GM12874 (cell line): ENCODE measurements around the gene RPS6KL1.

Source experiments
- TF ChIP-seq, protein P1 (sequence below): IDR thresholded peaks from 2 replicates; pipeline ENCODE4 v1.5.1; 2011; ENCODE audit warnings: low read depth, mild to moderate bottlenecking, control low read depth, low read length, moderate library complexity; ENCODE audit not compliant: insufficient read depth

Gene RPS6KL1

DNA sequence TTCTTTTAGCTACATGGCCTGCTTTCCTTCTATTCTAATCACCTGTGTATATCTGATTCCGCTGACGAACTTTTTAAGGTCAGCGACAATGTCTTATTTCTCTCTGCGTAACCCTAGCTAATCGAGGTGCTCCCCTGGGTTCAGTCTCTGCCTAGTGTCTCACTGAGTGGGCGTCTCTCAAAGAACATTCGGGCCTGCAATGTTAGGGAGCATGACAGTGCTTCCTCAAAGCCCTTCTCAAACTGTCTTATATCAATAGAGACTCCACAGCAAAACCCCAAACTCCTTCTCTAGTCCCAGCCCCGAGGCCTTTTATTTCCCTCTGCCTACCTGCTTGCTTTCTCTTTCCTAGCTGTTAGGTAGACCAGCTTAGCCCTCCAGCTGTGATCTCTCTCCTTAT, 13.7 kb upstream of the RPS6KL1 start:
- TF ChIP-seq, protein P1, sequence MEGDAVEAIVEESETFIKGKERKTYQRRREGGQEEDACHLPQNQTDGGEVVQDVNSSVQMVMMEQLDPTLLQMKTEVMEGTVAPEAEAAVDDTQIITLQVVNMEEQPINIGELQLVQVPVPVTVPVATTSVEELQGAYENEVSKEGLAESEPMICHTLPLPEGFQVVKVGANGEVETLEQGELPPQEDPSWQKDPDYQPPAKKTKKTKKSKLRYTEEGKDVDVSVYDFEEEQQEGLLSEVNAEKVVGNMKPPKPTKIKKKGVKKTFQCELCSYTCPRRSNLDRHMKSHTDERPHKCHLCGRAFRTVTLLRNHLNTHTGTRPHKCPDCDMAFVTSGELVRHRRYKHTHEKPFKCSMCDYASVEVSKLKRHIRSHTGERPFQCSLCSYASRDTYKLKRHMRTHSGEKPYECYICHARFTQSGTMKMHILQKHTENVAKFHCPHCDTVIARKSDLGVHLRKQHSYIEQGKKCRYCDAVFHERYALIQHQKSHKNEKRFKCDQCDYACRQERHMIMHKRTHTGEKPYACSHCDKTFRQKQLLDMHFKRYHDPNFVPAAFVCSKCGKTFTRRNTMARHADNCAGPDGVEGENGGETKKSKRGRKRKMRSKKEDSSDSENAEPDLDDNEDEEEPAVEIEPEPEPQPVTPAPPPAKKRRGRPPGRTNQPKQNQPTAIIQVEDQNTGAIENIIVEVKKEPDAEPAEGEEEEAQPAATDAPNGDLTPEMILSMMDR, result no peak

DNA sequence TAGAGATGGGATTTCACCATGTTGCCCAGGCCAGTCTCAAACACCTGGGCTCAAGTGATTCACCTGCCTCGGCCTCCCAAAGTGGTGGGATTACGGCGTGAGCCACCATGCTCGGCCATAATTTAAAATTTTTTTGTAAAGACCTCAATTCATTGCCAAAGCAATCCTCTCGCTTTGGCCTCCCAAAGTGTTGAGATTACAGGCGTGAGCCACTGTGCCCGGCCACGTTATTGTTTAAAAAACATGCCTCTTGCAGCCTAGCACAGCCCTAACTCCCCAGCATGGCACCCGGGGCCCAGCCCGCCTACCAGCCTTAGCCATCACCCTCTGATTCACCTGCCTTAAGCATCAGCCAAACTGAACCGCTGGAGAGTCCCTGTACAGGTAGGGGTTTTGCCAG, 13.1 kb upstream of the RPS6KL1 start:
- TF ChIP-seq, protein P1, result no peak

DNA sequence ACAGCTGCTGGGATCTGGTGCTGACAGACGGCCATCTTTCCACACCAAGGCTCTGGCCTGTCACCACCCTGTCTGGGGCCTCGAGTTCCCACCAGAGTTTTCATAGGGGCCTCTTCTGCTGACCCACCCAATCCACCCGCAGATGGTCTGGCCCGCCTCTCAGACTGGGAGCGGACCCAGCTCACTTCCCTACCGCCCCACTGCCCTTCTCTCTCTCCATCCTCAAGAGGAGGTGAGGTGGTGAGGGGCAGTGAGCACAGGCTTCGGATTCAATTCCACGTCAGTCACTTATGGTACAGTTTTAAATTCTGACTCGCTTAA, 12.3 kb upstream of the RPS6KL1 start:
- TF ChIP-seq, protein P1, result no peak

DNA sequence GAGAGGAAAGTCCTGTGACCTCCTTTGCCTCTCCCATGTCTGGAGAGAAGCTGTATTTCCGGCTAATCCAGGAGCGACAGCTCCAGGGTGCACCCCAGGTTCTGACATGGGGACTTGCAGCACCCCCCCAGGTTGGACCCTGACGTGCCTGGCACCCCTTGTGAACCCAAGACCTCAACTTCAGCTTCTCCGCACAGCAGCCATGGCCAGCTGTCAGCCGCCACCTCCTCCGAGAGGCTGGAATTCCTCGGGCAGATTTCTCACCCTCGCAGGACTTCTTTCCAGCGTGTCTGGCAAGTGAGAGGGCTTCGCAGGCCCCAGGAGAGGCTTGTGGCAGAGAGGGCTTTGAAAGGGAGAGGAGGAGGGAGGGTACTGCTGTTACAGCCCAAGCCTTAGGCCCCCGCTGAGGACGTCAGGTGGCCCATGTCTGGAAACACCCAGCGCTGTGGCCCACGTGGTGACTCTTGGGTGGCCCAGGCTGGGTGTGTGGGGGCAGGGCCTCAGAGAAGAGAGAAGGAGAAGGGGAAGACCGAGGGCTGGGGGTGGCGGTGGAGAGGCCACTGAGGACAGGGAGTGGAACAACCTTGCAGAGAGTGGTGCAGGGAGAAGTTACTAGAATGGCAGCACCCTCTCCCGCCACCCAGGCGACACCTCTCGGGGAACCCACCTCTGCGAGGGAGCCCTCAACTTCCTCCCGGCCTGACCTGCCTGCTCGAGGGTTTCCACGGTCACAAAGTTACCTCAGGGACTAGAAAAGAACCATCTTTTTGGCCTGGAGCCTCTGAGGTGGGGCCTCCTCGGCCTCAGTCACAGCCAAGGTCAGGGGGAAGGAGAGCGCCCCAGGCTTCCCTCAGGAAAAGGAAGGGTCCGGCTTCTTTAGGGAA, 11.7 kb upstream of the RPS6KL1 start:
- TF ChIP-seq, protein P1, result 0 out of 2 replicates have a peak, but pooled peaks have one; percentile 4

DNA sequence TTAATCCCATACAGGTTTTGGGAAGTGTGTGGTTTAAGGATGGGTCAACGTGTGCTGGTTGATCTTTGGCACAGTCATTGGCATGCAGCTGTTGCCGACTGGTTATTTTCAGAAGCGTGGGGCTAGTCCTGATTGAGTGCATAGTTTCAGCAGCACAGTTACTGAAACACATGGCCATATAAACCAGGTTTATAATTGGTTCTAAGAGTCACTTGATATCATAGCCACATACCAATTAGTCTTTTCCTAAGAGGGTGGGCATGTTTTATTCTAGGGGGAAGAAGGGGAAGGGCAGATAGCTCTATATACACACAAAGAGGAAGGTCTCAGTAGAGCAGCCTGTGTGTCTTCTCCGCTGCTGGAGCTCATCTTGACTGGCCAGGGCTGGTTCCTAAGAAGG, 11.0 kb upstream of the RPS6KL1 start:
- TF ChIP-seq, protein P1, result no peak

DNA sequence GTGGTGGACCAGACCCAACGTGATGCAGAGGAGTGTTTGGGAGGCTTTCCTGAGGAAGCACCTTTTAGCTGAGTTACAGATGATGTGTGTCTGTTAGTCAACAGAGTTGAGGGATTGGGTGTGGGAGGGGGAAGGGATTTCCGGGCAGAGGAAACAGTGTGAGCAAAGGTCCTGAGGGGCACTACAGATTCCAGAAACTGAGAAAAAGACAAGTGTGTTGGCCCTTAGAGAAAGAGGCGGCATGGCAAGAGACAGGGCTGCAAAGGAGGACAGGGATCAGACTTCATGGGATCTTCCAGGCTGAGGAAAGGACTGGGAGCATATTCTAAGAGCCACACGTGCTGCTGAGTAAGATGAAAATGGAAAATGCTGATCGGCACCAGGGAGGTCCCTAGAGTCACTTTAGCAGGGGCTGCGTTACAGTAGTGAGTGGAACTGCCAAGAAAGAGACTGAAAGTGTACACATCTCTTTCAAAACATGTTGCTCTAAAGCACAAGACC, 9.4 kb upstream of the RPS6KL1 start:
- TF ChIP-seq, protein P1, result no peak

DNA sequence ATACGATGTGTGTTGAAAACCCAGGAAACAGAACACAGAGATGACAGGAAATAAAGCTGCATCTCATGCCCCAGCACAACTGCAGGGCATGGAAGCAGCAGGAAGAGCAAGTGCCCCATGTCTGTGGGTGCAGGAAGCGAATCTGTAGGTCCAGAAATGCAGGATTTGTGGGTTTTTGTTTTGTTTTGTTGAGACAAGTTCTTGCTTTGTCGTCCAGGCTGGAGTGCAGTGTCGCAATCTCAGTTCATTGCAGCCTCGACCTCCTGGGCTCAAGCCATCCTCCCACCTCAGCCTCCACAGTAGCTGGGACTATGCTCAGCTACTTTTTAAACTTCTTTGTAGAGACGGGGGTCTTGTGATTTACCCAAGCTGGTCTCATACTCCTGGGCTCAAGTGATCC, 6.2 kb upstream of the RPS6KL1 start:
- TF ChIP-seq, protein P1, result no peak
